Measurements from ENCODE around the gene FLOT1.

Gene FLOT1

GRCh38 chr6:30683183-30683979 is 59.1 kb downstream of the FLOT1 start:
- DNase-seq: no peak
- Histone ChIP-seq H3K36me3 (peaks cover 32% of the 10 kb centered on the region), H3K9me3 (no peaks in the 10 kb centered on the region), H3K4me3 (ENCODE audit: low read depth, low read length) (peak overlapping the region; percentile 74), H3K4me1 (peaks cover 16% of the 10 kb centered on the region), H3K27me3 (no peaks in the 10 kb centered on the region)
- TF ChIP-seq CTCF (IDR thresholded peaks at IDR 0.05; ENCODE audit: low read depth, low read length): no peak

- Histone ChIP-seq H3K9me3 (no peaks in the 10 kb centered on the region), H3K4me1 (peaks cover 11% of the 10 kb centered on the region), H3K36me3 (peaks cover 37% of the 10 kb centered on the region), H3K4me3 (ENCODE audit: low read depth, low read length) (peak overlapping the region; percentile 74), H3K27me3 (no peaks in the 10 kb centered on the region)
- no peak for TF ChIP-seq CTCF (IDR thresholded peaks at IDR 0.05; ENCODE audit: low read depth, low read length)
- DNase-seq: peak; percentile 77
These were observed 60.1 kb downstream of the FLOT1 start for GRCh38 chr6:30682143-30683117.

GRCh38 chr6:30681766-30682142 is 60.7 kb downstream of the FLOT1 start:
- Histone ChIP-seq H3K36me3 (peaks cover 44% of the 10 kb centered on the region), H3K9me3 (no peaks in the 10 kb centered on the region), H3K27me3 (no peaks in the 10 kb centered on the region), H3K4me1 (peaks cover 11% of the 10 kb centered on the region), H3K4me3 (ENCODE audit: low read depth, low read length) (peak overlapping the region; percentile 74)
- DNase-seq: no peak
- TF ChIP-seq CTCF (IDR thresholded peaks at IDR 0.05; ENCODE audit: low read depth, low read length): no peak

- Histone ChIP-seq H3K9me3 (no peaks in the 10 kb centered on the region), H3K4me3 (ENCODE audit: low read depth, low read length) (no peak overlapping the region; the same call in 1 of the 2 replicates), H3K4me1 (peaks cover 7% of the 10 kb centered on the region), H3K36me3 (peaks cover 49% of the 10 kb centered on the region), H3K27me3 (no peaks in the 10 kb centered on the region)
- no peak for TF ChIP-seq CTCF (IDR thresholded peaks at IDR 0.05; ENCODE audit: low read depth, low read length)
- DNase-seq: no peak
These were observed 62.5 kb downstream of the FLOT1 start for GRCh38 chr6:30679765-30680535.

- peak; percentile 97 for TF ChIP-seq CTCF (IDR thresholded peaks at IDR 0.05; ENCODE audit: low read depth, low read length)
- no peak overlapping the region; the same call in 1 of the 2 replicates for H3K4me3 ChIP-seq (ENCODE audit: low read depth, low read length)
- DNase-seq: peak; percentile 91
These were observed 63.3 kb downstream of the FLOT1 start for GRCh38 chr6:30678964-30679726.

More at GRCh38 chr6:30678964-30679726, 63.3 kb downstream of the FLOT1 start:
- Histone ChIP-seq H3K27me3 (no peaks in the 10 kb centered on the region), H3K36me3 (peaks cover 49% of the 10 kb centered on the region), H3K4me1 (peaks cover 5% of the 10 kb centered on the region), H3K9me3 (no peaks in the 10 kb centered on the region)
